Stimulated activated CD4-positive, alpha-beta T cell treated with anti-CD3 and anti-CD28 coated beads, Interleukin-12 subunit alpha, Interleukin-12 subunit beta, amount 100 ng/mL, for 24 hours (primary cell): Measurements from ENCODE around the gene PAK6.

Source experiments
- DNase-seq, 2 experiments: peaks; one replicate each; pipeline ENCODE4 v3.0.0-alpha.2; 2020; ENCODE audit warnings: low read depth in 2 of 2

Gene PAK6

GRCh38 chr15:40310001-40310959 lies 71.4 kb downstream of the PAK6 start:
- DNase-seq = peak in 1 of 2 experiments; percentile 51

- no peak for DNase-seq
Measured at GRCh38 chr15:40310993-40311392, 72.1 kb downstream of the PAK6 start.

- no peak for DNase-seq
Measured at GRCh38 chr15:40312370-40313158, 73.7 kb downstream of the PAK6 start.

GRCh38 chr15:40313531-40314398 lies 74.9 kb downstream of the PAK6 start:
- no peak for DNase-seq

GRCh38 chr15:40314723-40315276 lies 75.9 kb downstream of the PAK6 start:
- no peak for DNase-seq

- no peak for DNase-seq
Measured at GRCh38 chr15:40316931-40317330, 78.1 kb downstream of the PAK6 start.

GRCh38 chr15:40317580-40317979 lies 78.7 kb downstream of the PAK6 start:
- DNase-seq = no peak

GRCh38 chr15:40320409-40320808 lies 81.5 kb downstream of the PAK6 start:
- DNase-seq = no peak

- peak in 1 of 2 experiments; percentile 50 for DNase-seq
Measured at GRCh38 chr15:40320931-40321371, 82.1 kb downstream of the PAK6 start.

GRCh38 chr15:40322531-40323238 lies 83.8 kb downstream of the PAK6 start:
- no peak for DNase-seq

- DNase-seq = peak; percentile 79 to 83
Measured at GRCh38 chr15:40323239-40323952, 84.5 kb downstream of the PAK6 start, which contains the start of gene INAFM2. Gene INAFM2, plus strand, starts transcription at chr15:40323692. Its CDS starts 364 bp downstream, at chr15:40324056.

- DNase-seq = no peak
Measured at GRCh38 chr15:40323953-40324937, 85.4 kb downstream of the PAK6 start.

- DNase-seq = no peak
Measured at GRCh38 chr15:40325188-40325587, 86.3 kb downstream of the PAK6 start.

- no peak for DNase-seq
Measured at GRCh38 chr15:40325700-40326099, 86.8 kb downstream of the PAK6 start.
